H9 (cell line): ENCODE data around the gene NR5A1. TPM values are rescaled to one million over a fixed set of nuclear protein-coding genes. Genes with fewer than 3 reads are reported as not detected.
A peak's percentile ranks its signal among the peaks of the same experiment; 100 is the strongest.

Experiments used
- DNase-seq: peaks from one replicate; pipeline ENCODE4 v3.0.0-alpha.2; 2017
- H2AFZ ChIP-seq: one replicate; pipeline ENCODE4 v1.6.1; 2013; ENCODE audit warnings: mild to moderate bottlenecking, low read length, control low read depth, moderate library complexity
- H2AK5ac ChIP-seq: 2 replicates; pipeline ENCODE4 v1.6.1; 2013; ENCODE audit warnings: low read length, control low read depth, mixed read lengths; ENCODE audit not compliant: insufficient read length
- H2BK120ac ChIP-seq: one replicate; pipeline ENCODE4 v1.6.1; 2013; ENCODE audit warnings: low read depth, mild to moderate bottlenecking, low read length, control low read depth, inconsistent platforms; ENCODE audit not compliant: poor library complexity, severe bottlenecking
- H2BK12ac ChIP-seq: 2 replicates; pipeline ENCODE4 v1.6.1; 2013; ENCODE audit warnings: low read length, control low read depth, mixed read lengths, low read depth; ENCODE audit not compliant: insufficient read length
- H2BK15ac ChIP-seq: 2 replicates; pipeline ENCODE4 v1.6.1; 2013; ENCODE audit warnings: low read depth, low read length, control low read depth
- H2BK20ac ChIP-seq: one replicate; pipeline ENCODE4 v1.6.1; 2013; ENCODE audit warnings: low read depth, mild to moderate bottlenecking, low read length, control low read depth, inconsistent platforms; ENCODE audit not compliant: poor library complexity, severe bottlenecking
- H2BK5ac ChIP-seq: 2 replicates; pipeline ENCODE4 v1.6.1; 2013; ENCODE audit warnings: low read length, control low read depth, mixed read lengths; ENCODE audit not compliant: insufficient read length
- H3K14ac ChIP-seq: 2 replicates; pipeline ENCODE4 v1.6.1; 2013; ENCODE audit warnings: low read length, control low read depth; ENCODE audit not compliant: insufficient read depth
- H3K18ac ChIP-seq: 2 replicates; pipeline ENCODE4 v1.6.1; 2013; ENCODE audit warnings: low read depth, mild to moderate bottlenecking, mixed read lengths, low read length, control low read depth; ENCODE audit not compliant: insufficient read length
- H3K23ac ChIP-seq: 2 replicates; pipeline ENCODE4 v1.6.1; 2013; ENCODE audit warnings: low read length, control low read depth, mixed read lengths, low read depth; ENCODE audit not compliant: insufficient read length
- H3K23me2 ChIP-seq: 2 replicates; pipeline ENCODE4 v1.6.1; 2013; ENCODE audit warnings: low read depth, mild to moderate bottlenecking, mixed read lengths, low read length, control low read depth; ENCODE audit not compliant: insufficient read length, poor library complexity, severe bottlenecking
- H3K27ac ChIP-seq: 2 replicates; pipeline ENCODE4 v1.5.1; 2013; ENCODE audit warnings: low read length, control low read depth, mixed read lengths, low read depth; ENCODE audit not compliant: insufficient read length
- H3K27me3 ChIP-seq: 2 replicates; pipeline ENCODE4 v1.6.1; 2013; ENCODE audit warnings: low read length, control low read depth, inconsistent platforms; ENCODE audit not compliant: insufficient read depth
- H3K4ac ChIP-seq: 2 replicates; pipeline ENCODE4 v1.6.1; 2013; ENCODE audit warnings: low read depth, mild to moderate bottlenecking, control low read depth, inconsistent platforms, low read length, moderate library complexity
- H3K4me1 ChIP-seq: 2 replicates; pipeline ENCODE4 v1.6.1; 2013; ENCODE audit warnings: low read length, control low read depth, inconsistent platforms; ENCODE audit not compliant: insufficient read depth
- H3K4me2 ChIP-seq: 2 replicates; pipeline ENCODE4 v1.6.1; 2013; ENCODE audit warnings: low read length, control low read depth, mixed read lengths; ENCODE audit not compliant: insufficient read length, insufficient read depth
- H3K56ac ChIP-seq: 2 replicates; pipeline ENCODE4 v1.6.1; 2013; ENCODE audit warnings: low read depth, mild to moderate bottlenecking, mixed read lengths, low read length, control low read depth; ENCODE audit not compliant: insufficient read length
- H3K79me1 ChIP-seq: 2 replicates; pipeline ENCODE4 v1.6.1; 2013; ENCODE audit warnings: low read depth, mild to moderate bottlenecking, moderate library complexity, low read length, control low read depth, inconsistent platforms; ENCODE audit not compliant: insufficient read depth, poor library complexity, severe bottlenecking
- H3K79me2 ChIP-seq: 2 replicates; pipeline ENCODE4 v1.6.1; 2013; ENCODE audit warnings: low read length, control low read depth, inconsistent platforms; ENCODE audit not compliant: insufficient read depth
- H3K9ac ChIP-seq: 2 replicates; pipeline ENCODE4 v1.6.1; 2013; ENCODE audit warnings: low read length, control low read depth, mixed read lengths; ENCODE audit not compliant: insufficient read length; ENCODE audit errors: extremely low read depth
- H3K9me3 ChIP-seq: one replicate; pipeline ENCODE4 v1.6.1; 2013; ENCODE audit warnings: low read depth, low read length, inconsistent platforms; ENCODE audit not compliant: control insufficient read depth
- H3T11ph ChIP-seq: one replicate; pipeline ENCODE4 v1.6.1; 2013; ENCODE audit warnings: mild to moderate bottlenecking, low read length, control low read depth, inconsistent platforms
- H4K20me1 ChIP-seq: one replicate; pipeline ENCODE4 v1.6.1; 2013; ENCODE audit not compliant: control insufficient read depth, insufficient read length, insufficient read depth
- H4K5ac ChIP-seq: 2 replicates; pipeline ENCODE4 v1.6.1; 2013; ENCODE audit warnings: low read depth, mild to moderate bottlenecking, mixed read lengths, low read length, control low read depth; ENCODE audit not compliant: insufficient read length
- H4K8ac ChIP-seq: replicated peaks from 2 replicates; pipeline ENCODE4 v1.6.1; 2013; ENCODE audit warnings: low read length, control low read depth, mixed read lengths, low read depth; ENCODE audit not compliant: insufficient read length
- H4K91ac ChIP-seq: 2 replicates; pipeline ENCODE4 v1.6.1; 2013; ENCODE audit warnings: low read depth, mild to moderate bottlenecking, moderate library complexity, mixed read lengths, low read length, control low read depth; ENCODE audit not compliant: insufficient read length
- H3K27ac Mint-ChIP-seq, 3 experiments: 2 replicates in 2 of 3; 3 replicates in 1 of 3; pipeline ENCODE4 v1.8.0; 2020 to 2021; ENCODE audit warnings: mixed read lengths in 3 of 3, mild to moderate bottlenecking in 1 of 3, moderate library complexity in 1 of 3
- H3K27me3 Mint-ChIP-seq: 2 replicates; pipeline ENCODE4 v1.8.0; 2021; ENCODE audit warnings: low read depth, mild to moderate bottlenecking, moderate library complexity, mixed read lengths
- H3K36me3 Mint-ChIP-seq, 3 experiments: 2 replicates in 2 of 3; 3 replicates in 1 of 3; pipeline ENCODE4 v1.8.0; 2020 to 2021; ENCODE audit warnings: low read depth in 3 of 3, mixed read lengths in 3 of 3; ENCODE audit not compliant: insufficient read depth in 1 of 3
- H3K4me1 Mint-ChIP-seq, 2 experiments: 2 replicates each; pipeline ENCODE4 v1.8.0; 2020; ENCODE audit warnings: mixed read lengths in 2 of 2
- H3K4me3 Mint-ChIP-seq, 2 experiments: 2 replicates in 1 of 2; 3 replicates in 1 of 2; pipeline ENCODE4 v1.8.0; 2020 to 2021; ENCODE audit warnings: mild to moderate bottlenecking in 2 of 2, mixed read lengths in 2 of 2, moderate library complexity in 1 of 2
- H3K9me3 Mint-ChIP-seq, 2 experiments: 2 replicates in 1 of 2; 3 replicates in 1 of 2; pipeline ENCODE4 v1.8.0; 2020; ENCODE audit warnings: mild to moderate bottlenecking in 2 of 2, mixed read lengths in 2 of 2, moderate library complexity in 1 of 2
- WGBS: extraction: QIAGEN DNeasy Blood & Tissue Kit; methylation state at CpG from one replicate; pipeline ENCODE4 v1.1.7; 2013; ENCODE audit warnings: missing lambda C conversion rate, low lambda C conversion rate, mixed read lengths; ENCODE audit not compliant: insufficient read length; ENCODE audit errors: extremely low coverage; 5-methylcytosine and 5-hydroxymethylcytosine counted together
- total RNA-seq: library from RNA; stranded (reverse); gene quantifications from 2 replicates; pipeline ENCODE4 v1.2.1, GENCODE V29; 2021
- TF ChIP-seq, protein P1 (sequence below): fragments of 200-600 bp; sonication (generic); conservative IDR thresholded peaks from 3 replicates; pipeline ENCODE4 v1.8.0; 2021; ENCODE audit warnings: antibody characterized with exemption, mild to moderate bottlenecking

NR5A1 gene
- total RNA-seq, 1 experiment from 2014 or later = 0.37 TPM

DNA sequence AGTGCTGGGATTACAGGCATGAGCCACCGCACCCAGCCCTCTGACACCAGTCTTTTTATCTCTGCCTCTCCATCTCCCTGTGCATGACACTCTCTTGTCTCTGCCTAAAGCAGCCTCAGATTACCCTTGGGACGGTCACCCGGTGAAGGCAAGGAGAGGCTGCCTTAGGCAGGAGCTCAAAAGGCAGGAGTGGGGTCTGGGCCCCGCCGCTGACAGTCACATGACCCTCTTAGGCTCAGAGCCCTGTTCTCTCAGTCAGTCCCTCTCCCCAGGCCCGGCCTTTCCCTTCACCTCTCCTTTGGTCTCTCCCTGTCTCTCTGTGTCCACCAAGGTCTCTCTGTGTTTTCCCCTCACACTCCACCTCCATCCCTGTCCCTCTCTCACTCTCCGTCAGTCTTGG is 34.4 kb downstream of the NR5A1 start:
- H3K9me3 Mint-ChIP-seq = no peaks in the 10 kb centered on the region
- peaks cover 0 to 15% of the 10 kb centered on the region in 2 experiments; a peak in 2 of 4 replicates for H3K4me1 Mint-ChIP-seq
- no peak overlapping the region for H3K23ac ChIP-seq
- no CpG with 5 or more reads among the region's 7 CpGs for WGBS
- H4K5ac ChIP-seq = no peak overlapping the region
- no peaks in the 10 kb centered on the region for H3K79me2 ChIP-seq
- no peak overlapping the region for H4K8ac ChIP-seq
- no peak for DNase-seq
- no peaks in the 10 kb centered on the region for H4K20me1 ChIP-seq
- no peaks in the 10 kb centered on the region for H3K9me3 ChIP-seq
- no peaks in the 10 kb centered on the region for H3K36me3 Mint-ChIP-seq
- H3K27ac Mint-ChIP-seq = peak overlapping the region in 1 of 3 experiments; percentile 34; a peak in 2 of 7 replicates
- no peak overlapping the region for H3K4me2 ChIP-seq
- H3K4me1 ChIP-seq = no peaks in the 10 kb centered on the region
- no peak overlapping the region for H2AK5ac ChIP-seq
- no peak overlapping the region for H2BK120ac ChIP-seq
- H3K79me1 ChIP-seq = no peaks in the 10 kb centered on the region
- H3K27me3 Mint-ChIP-seq = peaks cover 22% of the 10 kb centered on the region
- no peaks in the 10 kb centered on the region for H3K23me2 ChIP-seq
- no peak overlapping the region; a peak in 1 of 5 replicates for H3K4me3 Mint-ChIP-seq
- no peak overlapping the region for H2BK15ac ChIP-seq
- H4K91ac ChIP-seq = no peak overlapping the region
- no peak overlapping the region for H3K9ac ChIP-seq
- no peak overlapping the region for H3K18ac ChIP-seq
- no peak overlapping the region for H2AFZ ChIP-seq
- TF ChIP-seq, protein P1, sequence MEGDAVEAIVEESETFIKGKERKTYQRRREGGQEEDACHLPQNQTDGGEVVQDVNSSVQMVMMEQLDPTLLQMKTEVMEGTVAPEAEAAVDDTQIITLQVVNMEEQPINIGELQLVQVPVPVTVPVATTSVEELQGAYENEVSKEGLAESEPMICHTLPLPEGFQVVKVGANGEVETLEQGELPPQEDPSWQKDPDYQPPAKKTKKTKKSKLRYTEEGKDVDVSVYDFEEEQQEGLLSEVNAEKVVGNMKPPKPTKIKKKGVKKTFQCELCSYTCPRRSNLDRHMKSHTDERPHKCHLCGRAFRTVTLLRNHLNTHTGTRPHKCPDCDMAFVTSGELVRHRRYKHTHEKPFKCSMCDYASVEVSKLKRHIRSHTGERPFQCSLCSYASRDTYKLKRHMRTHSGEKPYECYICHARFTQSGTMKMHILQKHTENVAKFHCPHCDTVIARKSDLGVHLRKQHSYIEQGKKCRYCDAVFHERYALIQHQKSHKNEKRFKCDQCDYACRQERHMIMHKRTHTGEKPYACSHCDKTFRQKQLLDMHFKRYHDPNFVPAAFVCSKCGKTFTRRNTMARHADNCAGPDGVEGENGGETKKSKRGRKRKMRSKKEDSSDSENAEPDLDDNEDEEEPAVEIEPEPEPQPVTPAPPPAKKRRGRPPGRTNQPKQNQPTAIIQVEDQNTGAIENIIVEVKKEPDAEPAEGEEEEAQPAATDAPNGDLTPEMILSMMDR = no peak
- no peak overlapping the region for H2BK12ac ChIP-seq
- no peak overlapping the region for H3K56ac ChIP-seq
- H3K4ac ChIP-seq = no peak overlapping the region
- no peak overlapping the region for H3T11ph ChIP-seq
- H2BK5ac ChIP-seq = no peak overlapping the region
- H2BK20ac ChIP-seq = no peak overlapping the region
- no peaks in the 10 kb centered on the region for H3K27me3 ChIP-seq
- no peak overlapping the region for H3K14ac ChIP-seq
- H3K27ac ChIP-seq = no peak overlapping the region
